HG02623 (cell line): ENCODE data around the gene LYPD6B.

ENCODE experiments used
- ATAC-seq: cut with Tn5 transposase; IDR thresholded peaks from one replicate; pipeline ENCODE4 v1.9.1; 2021; ENCODE audit warnings: moderate library complexity; ENCODE audit not compliant: unreplicated experiment

The LYPD6B gene

DNA sequence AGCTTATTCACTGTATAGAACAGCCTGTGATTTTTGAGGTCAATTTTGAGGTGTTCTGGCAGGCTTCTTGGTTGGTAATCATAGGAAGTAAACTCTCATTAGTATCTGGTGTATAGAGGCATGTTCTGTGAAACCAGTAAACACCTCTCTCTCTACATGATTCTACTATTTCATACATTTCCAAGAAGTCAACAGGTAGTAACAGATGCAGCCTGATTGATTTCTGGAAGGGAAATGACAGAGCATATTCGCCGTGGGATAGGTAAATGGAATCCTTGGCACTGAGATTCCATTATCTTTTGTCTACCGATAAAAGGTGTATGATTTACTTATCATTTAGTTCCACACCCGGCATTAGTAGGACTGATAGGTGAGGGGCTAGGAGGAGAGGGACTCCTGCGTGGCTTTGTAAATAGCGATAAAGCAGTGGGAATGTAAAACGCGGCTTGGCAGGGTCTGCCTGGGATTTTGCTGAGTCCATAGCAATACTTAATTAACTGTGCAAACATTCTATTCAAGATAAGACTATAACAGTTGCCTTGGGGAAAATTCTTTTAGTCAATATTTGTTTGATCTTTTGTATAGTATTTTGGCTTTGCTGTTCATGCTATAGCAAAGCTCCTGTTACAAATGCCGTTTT is 32.3 kb downstream of the LYPD6B start:
- no peak for ATAC-seq

DNA sequence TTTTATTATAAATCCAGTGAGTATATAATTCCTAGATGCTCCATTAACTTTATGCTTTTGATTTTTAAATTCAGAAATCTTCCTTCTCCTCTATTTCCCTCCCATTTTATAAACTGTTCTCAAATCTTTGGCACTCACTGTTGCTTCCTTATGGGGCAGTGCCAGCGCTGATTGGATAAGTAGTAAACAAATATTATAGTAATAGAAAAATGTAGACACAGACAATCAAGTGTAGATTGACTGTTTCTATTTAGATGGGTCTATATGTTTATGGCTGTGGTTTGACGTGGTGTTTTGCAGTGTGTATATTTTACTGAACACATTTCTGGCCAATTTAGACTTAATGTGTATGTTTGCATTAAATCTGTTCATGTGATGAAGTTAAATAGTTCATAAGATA is 36.6 kb downstream of the LYPD6B start:
- no peak for ATAC-seq

DNA sequence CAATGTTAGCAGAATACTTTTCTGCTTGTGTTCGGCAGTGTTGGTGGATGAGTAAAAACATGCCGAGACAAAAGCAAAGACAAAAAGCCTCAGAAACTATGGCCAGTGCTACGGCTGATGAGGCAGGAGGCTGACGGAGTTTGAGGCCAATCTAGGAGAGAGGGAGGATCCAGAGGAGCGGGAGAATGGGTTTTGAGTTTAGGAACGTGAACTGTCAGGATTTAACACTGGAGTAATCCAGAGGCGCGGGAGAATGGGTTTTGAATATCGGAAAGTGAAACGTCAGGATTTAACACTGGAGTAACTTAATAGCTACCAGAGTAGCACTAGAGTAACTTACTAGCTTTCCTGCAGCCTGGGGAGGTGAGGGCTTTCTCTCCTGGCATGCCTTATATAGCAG is 37.4 kb downstream of the LYPD6B start:
- no peak for ATAC-seq

DNA sequence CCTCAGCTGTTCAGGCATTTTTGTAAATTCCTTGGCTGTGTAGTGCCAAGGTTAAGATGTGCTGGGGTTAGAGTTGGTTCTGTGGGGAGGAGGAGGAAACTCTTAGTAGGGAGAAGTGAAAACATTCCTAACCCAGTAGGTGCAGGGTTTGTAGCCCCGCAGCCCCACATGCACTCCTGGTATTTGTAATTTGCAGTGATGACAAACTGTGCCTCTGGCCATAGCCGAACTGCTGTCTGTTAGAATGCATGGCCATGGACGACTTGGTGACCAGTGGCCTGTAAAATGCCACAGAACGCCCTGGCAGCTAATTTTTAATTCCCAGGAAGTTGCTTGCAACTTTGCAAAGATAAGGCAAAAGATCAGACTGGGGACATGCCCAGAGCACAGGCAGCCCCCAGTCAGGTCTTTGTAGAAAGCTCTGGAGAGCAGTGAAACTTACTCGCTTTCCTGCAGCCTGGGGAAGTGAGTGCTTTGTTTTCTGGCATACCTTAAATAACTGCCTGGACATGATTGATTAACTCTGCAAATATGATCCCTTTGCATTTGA is 38.4 kb downstream of the LYPD6B start:
- ATAC-seq: no peak

DNA sequence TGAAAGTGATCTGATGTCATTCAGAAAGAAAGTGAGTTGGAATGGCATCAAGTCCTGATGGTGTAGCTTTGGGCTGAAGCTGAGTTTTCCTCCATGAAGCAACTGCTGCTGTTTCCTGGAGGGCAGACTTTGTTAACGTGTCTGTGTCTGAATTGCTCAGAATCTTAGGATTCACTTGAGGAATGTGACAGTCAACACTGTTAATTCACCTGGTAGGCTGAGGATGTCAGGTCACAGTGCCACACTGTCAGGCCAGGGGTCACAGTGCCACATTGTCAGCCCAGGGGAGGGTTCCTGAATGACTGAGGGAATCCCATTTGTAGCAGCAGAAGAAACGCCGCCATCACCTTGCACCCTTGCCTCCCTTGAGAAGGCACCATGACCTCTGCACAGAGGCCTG is 39.4 kb downstream of the LYPD6B start:
- no peak for ATAC-seq

DNA sequence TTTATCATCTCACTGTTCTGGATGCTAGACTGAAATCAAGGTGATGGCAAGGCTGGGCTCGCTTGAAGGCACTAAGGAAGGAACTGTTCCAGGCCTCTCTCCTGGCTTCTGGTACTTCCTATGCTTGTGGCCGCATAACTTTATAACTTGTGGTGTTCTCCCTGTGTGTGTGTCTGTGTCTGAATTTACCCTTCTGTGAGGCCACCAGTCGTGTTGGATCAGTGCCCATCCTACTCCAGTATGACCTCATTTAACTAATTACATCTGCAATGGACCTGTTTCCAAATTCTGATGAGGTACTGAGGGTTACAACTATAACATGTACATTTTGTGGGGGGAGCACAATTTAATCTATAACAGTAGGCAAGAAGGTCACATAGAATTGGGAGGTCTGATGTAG is 41.6 kb downstream of the LYPD6B start:
- no peak for ATAC-seq

- no peak for ATAC-seq
Measured at GRCh38 chr2:149080971-149081370, 42.5 kb downstream of the LYPD6B start.

DNA sequence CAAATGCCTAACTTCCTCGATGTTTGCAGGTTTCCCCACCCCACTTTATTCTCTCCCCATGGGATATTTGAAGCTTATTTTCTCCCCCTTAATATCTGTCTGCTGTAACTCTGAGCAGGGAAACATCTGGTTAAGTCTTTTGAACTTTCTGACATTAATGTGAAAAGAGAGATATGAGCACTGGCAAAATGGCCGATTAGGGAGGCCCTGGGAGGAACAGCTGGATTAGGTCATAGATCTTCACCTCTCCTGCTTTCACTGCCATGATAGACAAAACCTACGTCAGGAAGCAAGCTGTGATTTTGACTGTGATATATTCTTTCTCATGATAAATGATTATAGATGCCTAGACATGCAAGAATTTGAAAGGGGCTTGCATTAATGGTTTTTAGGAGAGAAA is 43.6 kb downstream of the LYPD6B start:
- ATAC-seq: no peak

- no peak for ATAC-seq
Measured at GRCh38 chr2:149082735-149083134, 44.2 kb downstream of the LYPD6B start.

- no peak for ATAC-seq
Measured at GRCh38 chr2:149084924-149085795, 46.7 kb downstream of the LYPD6B start.

- no peak for ATAC-seq
Measured at GRCh38 chr2:149087751-149088150, 49.3 kb downstream of the LYPD6B start.

- no peak for ATAC-seq
Measured at GRCh38 chr2:149089068-149089467, 50.6 kb downstream of the LYPD6B start.

- ATAC-seq: no peak
Measured at GRCh38 chr2:149090706-149091105, 52.2 kb downstream of the LYPD6B start.

- ATAC-seq: no peak
Measured at GRCh38 chr2:149093579-149093978, 55.1 kb downstream of the LYPD6B start.

- no peak for ATAC-seq
Measured at GRCh38 chr2:149094217-149095015, 55.9 kb downstream of the LYPD6B start.

DNA sequence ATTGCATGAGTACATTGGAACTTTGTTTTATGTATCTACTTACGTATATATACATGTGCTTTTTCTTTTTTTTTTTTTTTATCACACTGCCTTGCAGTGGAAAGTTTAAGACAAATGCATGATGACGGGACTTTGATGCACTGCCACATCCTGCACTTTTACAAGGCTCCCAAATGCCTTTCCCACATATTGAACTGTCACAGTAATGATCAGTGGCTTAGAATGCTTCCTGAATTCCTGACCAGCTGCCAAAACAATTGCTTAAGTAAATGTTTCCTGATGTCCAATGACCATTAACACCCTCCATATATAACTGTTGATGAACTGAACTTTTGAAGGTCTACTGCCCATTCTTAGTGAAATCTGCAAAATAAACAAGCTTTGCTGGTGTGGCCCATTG is 60.2 kb downstream of the LYPD6B start:
- ATAC-seq: no peak

- ATAC-seq: no peak
Measured at GRCh38 chr2:149099298-149099697, 60.8 kb downstream of the LYPD6B start.

DNA sequence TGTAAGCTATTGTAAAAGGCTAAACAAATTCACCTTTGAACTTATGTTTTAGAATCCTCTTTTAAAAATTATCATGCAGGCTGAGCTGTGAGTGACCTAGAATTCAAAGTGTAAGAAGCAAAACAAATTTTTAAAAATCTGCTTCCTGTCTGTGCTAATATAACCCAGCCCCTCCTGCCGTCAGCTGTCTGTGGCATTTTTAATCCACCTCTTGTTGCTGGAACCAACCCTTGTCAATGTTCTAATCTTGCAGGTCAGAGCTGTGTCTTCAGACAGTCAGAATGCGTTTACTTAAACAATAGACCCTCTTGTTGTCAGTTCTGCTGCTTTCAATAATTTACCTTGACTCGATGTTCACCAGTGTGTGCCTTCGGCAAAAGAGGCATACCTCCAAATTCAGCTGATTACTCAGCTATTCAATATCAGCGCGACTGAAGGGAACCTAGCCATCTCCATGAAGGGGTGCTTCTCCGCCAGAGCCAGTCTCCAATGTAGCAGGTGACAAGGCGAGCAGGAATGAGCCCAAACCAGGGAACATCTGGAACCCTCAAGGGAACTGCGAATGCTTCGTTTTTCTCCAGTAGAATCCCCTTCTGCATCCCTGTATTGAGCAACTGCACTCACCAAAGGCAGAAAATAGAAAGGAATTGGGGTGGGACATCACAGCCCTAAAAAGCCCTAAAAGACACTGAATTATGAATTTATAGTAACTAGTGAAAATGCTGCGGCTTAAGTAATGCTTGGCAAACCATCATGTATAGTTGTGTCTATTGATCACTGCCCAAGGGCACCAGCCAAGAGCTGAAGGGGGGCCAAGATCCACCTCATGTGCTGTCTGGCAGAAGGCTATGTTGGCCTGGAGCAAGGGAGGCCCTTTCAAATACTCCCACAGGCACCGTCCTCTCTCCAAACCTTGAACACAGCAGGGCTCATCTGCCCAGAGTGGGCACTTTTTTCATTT is 62.5 kb downstream of the LYPD6B start:
- ATAC-seq: no peak

DNA sequence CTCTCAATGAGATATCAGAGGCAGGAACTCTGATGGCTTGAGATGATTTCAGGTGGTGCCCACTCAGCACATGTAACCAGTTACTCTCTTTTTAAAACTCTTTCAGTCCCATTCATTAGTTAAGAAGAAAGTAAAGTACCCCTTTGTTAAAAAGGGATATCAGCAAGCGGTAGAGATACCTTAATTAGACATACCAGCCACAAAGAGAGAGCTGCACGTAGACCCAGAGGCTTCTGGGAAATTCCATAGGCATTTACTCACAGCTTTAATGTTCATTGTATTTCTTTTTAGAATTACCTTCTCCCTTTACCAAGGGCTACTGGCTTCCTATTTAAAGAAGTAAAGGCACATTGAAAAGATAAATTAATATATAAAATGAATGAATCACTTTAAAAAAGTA is 63.3 kb downstream of the LYPD6B start:
- ATAC-seq: no peak

DNA sequence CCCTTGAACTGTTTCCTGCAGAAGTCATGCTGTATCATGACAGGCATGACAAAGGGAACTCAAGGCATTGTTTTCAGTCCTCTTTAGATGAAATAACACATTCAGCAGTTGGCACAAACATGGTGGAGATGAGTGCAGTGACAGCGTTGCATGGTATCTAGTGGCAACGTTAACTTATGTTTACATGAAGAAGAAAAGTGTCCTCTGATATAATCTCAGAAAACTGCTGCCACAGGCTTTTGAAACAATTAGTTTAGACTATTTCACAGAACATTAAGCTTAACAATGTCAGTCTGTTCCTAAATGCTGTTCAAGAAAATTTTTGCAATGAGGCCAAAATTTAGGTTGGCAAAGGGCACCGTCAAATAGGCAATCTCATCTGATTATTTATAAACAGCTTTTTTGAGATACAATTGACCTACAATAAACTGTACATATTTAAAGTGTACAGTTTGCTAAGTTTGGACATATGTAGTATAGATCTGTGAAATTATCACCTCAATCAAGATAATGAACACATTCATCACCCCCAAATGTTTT is 64.7 kb downstream of the LYPD6B start:
- ATAC-seq: no peak
